ENCODE measurements around the gene ARID1B.

The ARID1B gene

DNA sequence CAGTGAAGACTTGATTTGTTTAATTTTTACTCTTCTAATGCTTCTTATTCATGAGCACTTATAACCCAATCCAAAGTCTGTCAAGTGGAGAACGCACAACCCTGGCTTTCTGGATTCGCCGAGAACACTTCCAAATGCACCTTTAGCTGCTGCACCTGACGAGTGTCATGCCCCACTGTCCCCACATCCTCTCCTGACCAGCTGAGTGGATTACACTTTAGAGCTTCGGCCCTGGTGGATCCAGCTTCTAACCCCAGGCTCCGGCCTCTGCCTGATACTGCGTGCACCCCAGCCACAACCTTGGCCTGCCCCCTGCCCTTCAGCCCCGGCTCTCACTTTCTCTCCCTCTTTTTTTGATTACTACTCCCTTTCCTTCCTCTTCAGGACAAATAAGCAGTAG lies 287.3 kb downstream of the ARID1B start:
- H3F3A ChIP-seq (ENCODE audit: insufficient read depth, low read length) = peaks cover 10% of the 10 kb centered on the region
- no peaks in the 10 kb centered on the region for H3K27me3 ChIP-seq (replicated peaks; ENCODE audit: insufficient read depth, low read length)
- no peak overlapping the region for H3K4me2 ChIP-seq (ENCODE audit: low read depth, low read length)
- no peaks in the 10 kb centered on the region for H4K20me1 ChIP-seq (ENCODE audit: insufficient read depth, low read length)
- no peak for DNase-seq
- H3K27ac ChIP-seq (ENCODE audit: low read length) = no peak overlapping the region
- H3K4me1 ChIP-seq (ENCODE audit: low read length) = peaks cover 4% of the 10 kb centered on the region
- H3K9me2 ChIP-seq (replicated peaks; ENCODE audit: insufficient read depth, low read length) = no peaks in the 10 kb centered on the region
- H2AFZ ChIP-seq (ENCODE audit: low read length) = no peak overlapping the region
- peaks cover 6% of the 10 kb centered on the region for H3K79me2 ChIP-seq (ENCODE audit: low read length)
- no peaks in the 10 kb centered on the region for H3K9me3 ChIP-seq (replicated peaks; ENCODE audit: insufficient read depth, low read length)
- H3K36me3 ChIP-seq (replicated peaks; ENCODE audit: insufficient read depth, low read length) = no peaks in the 10 kb centered on the region
- H3K4me3 ChIP-seq (ENCODE audit: low read length) = no peak overlapping the region
- H3K9ac ChIP-seq (ENCODE audit: low read length) = no peak overlapping the region
- no peak for TF ChIP-seq CTCF (IDR thresholded peaks at IDR 0.05; ENCODE audit: low read length)
- TF ChIP-seq EZH2phosphoT487 (IDR thresholded peaks at IDR 0.05; ENCODE audit: low read length) = no peak
- no peak for TF ChIP-seq EZH2 (optimal IDR thresholded peaks at IDR 0.05; ENCODE audit: low read depth, low read length)

DNA sequence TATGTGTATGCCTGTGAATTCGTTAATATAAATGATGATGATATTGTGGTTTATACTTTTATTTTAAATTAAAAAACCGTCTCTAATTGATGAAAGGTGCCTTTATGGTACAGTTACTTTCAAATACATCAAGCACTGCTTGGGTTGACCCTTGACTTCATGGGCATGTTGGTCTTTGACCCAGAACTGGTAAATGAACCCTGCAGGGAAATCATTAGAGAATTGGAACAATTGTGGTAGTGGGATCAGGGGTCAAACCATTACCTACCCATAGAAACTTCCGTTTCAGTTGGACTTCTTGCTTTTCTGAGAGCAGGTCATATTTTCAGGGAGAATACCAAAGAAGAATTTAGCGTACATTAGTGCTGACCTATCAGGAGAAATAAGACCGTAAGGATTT lies 288.2 kb downstream of the ARID1B start:
- Histone ChIP-seq H3K79me2 (ENCODE audit: low read length) (peaks cover 11% of the 10 kb centered on the region), H3K4me2 (ENCODE audit: low read depth, low read length) (no peak overlapping the region), H3K9ac (ENCODE audit: low read length) (no peak overlapping the region), H3K27ac (ENCODE audit: low read length) (no peak overlapping the region), H3K4me3 (ENCODE audit: low read length) (no peak overlapping the region), H3F3A (ENCODE audit: insufficient read depth, low read length) (peaks cover 11% of the 10 kb centered on the region), H3K27me3 (replicated peaks; ENCODE audit: insufficient read depth, low read length) (no peaks in the 10 kb centered on the region), H3K9me3 (replicated peaks; ENCODE audit: insufficient read depth, low read length) (no peaks in the 10 kb centered on the region), H3K4me1 (ENCODE audit: low read length) (peaks cover 7% of the 10 kb centered on the region), H3K36me3 (replicated peaks; ENCODE audit: insufficient read depth, low read length) (no peaks in the 10 kb centered on the region), H3K9me2 (replicated peaks; ENCODE audit: insufficient read depth, low read length) (no peaks in the 10 kb centered on the region), H2AFZ (ENCODE audit: low read length) (no peak overlapping the region), H4K20me1 (ENCODE audit: insufficient read depth, low read length) (no peaks in the 10 kb centered on the region)
- no peak for DNase-seq
- TF ChIP-seq CTCF (IDR thresholded peaks at IDR 0.05; ENCODE audit: low read length) = no peak
- no peak for TF ChIP-seq EZH2phosphoT487 (IDR thresholded peaks at IDR 0.05; ENCODE audit: low read length)
- TF ChIP-seq EZH2 (optimal IDR thresholded peaks at IDR 0.05; ENCODE audit: low read depth, low read length) = no peak

GRCh38 chr6:157066781-157067491 lies 289.8 kb downstream of the ARID1B start:
- H3K4me3 ChIP-seq (ENCODE audit: low read length) = no peak overlapping the region
- no peak overlapping the region for H2AFZ ChIP-seq (ENCODE audit: low read length)
- H3K4me2 ChIP-seq (ENCODE audit: low read depth, low read length) = no peak overlapping the region
- H3K9ac ChIP-seq (ENCODE audit: low read length) = no peak overlapping the region
- no peaks in the 10 kb centered on the region for H3K9me3 ChIP-seq (replicated peaks; ENCODE audit: insufficient read depth, low read length)
- peaks cover 7% of the 10 kb centered on the region for H3K4me1 ChIP-seq (ENCODE audit: low read length)
- H3K36me3 ChIP-seq (replicated peaks; ENCODE audit: insufficient read depth, low read length) = no peaks in the 10 kb centered on the region
- H3K79me2 ChIP-seq (ENCODE audit: low read length) = peaks cover 16% of the 10 kb centered on the region
- H3K27me3 ChIP-seq (replicated peaks; ENCODE audit: insufficient read depth, low read length) = no peaks in the 10 kb centered on the region
- no peak overlapping the region for H3K27ac ChIP-seq (ENCODE audit: low read length)
- no peak for DNase-seq
- H4K20me1 ChIP-seq (ENCODE audit: insufficient read depth, low read length) = no peaks in the 10 kb centered on the region
- H3K9me2 ChIP-seq (replicated peaks; ENCODE audit: insufficient read depth, low read length) = no peaks in the 10 kb centered on the region
- TF ChIP-seq EZH2 (optimal IDR thresholded peaks at IDR 0.05; ENCODE audit: low read depth, low read length) = no peak
- no peak for TF ChIP-seq CTCF (IDR thresholded peaks at IDR 0.05; ENCODE audit: low read length)
- TF ChIP-seq EZH2phosphoT487 (IDR thresholded peaks at IDR 0.05; ENCODE audit: low read length) = no peak
- H3F3A ChIP-seq (ENCODE audit: insufficient read depth, low read length) = peaks cover 11% of the 10 kb centered on the region

Measured in MM.1S (cell line).